Bone marrow (tissue), 2 donors: ENCODE data around the gene CLEC10A.

Source experiments
- DNase-seq, 2 donors: peaks; one replicate each; lab custom pipeline; 2025; lab: John Stamatoyannopoulos, UW

The CLEC10A gene

GRCh38 chr17:7038025-7038862 lies 41.8 kb downstream of the CLEC10A start:
- no peak for DNase-seq

- peak; percentile 75 to 97 for DNase-seq
Observed at GRCh38 chr17:7035591-7036368, 44.3 kb downstream of the CLEC10A start, which contains the start of gene SLC16A13. TSS of gene SLC16A13 (plus strand) at chr17:7036015. CDS start at chr17:7036383, 368 bp downstream.

DNA sequence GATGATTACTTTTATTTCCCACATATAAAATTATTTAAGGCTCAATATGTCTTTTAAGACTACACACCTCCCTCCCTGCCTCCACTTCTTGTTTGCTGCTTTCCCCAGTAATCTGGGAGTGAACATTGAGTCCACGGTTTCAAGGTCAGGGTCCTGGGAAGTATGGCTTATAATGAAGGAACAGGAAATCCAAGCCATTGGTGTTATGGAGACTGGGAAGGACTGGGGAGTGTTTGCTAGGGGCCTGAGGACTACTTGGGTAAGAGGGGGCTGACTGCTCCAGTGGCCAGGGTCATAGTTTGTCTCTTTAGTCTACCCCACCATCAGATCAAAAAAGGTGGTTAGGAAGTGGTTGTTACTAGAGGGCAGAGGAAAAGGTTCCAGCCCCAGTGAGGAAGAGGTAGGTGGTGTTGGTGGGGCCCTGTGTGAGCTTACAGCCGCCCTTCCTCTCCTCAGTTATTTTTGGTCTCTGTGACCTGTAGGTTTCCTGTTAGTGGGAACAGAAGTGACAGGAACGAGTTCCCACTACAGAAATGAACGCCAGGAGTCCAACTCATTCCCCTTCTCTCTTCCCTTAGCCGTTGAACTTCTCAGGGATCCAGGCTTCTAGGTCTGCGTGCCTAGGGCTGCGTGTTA lies 45.0 kb downstream of the CLEC10A start:
- peak in 1 of 2 donors; percentile 60 for DNase-seq

DNA sequence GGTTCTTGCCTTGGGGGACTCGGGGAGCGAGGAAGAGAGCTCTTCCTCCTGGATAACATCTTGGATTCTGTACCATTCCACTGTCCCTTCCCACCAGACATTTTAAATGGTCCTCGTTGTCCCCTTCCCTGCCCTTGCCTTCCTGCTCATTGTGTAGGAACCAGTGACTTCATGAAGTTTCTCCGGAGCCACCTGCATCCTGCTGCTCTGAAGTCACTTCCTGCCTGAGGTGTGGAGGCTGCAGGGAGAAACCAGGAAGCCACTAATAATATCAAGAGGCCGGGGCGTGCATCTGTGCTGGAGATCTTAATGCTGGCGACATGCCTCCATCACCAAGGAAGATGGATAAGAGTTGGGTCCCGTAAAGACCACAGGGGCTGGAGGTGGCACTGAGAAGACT lies 50.4 kb downstream of the CLEC10A start:
- DNase-seq: peak in 1 of 2 donors; percentile 75

- no peak for DNase-seq
Observed at GRCh38 chr17:7029096-7029495, 51.0 kb downstream of the CLEC10A start.

DNA sequence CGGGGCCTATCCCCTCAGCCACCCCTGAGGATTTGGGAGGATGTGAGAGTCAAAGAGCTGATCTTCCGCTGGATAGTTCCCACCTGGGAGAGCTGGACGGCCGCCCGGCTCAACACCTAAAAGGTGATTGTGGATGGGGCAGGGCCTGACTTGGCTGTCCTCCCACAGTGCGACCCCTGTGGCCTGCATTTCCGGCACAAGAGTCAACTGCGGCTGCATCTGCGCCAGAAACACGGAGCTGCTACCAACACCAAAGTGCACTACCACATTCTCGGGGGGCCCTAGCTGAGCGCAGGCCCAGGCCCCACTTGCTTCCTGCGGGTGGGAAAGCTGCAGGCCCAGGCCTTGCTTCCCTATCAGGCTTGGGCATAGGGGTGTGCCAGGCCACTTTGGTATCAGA lies 52.7 kb downstream of the CLEC10A start:
- no peak for DNase-seq

- no peak for DNase-seq
Observed at GRCh38 chr17:7026471-7027115, 53.5 kb downstream of the CLEC10A start.

- DNase-seq: no peak
Observed at GRCh38 chr17:7025245-7025644, 54.8 kb downstream of the CLEC10A start.
